Ectodermal cell (in vitro differentiated cells): ENCODE measurements around the gene USP26.
"Not testable (repeated sequence)": the region's sequence is repeated elsewhere in the genome, so short reads cannot be mapped to it uniquely, and the experiment has no call there.

Experiments used
- H3K27ac ChIP-seq: 2 replicates; pipeline ENCODE4 v1.7.0; 2013; ENCODE audit warnings: mild to moderate bottlenecking, low read depth, low read length; ENCODE audit not compliant: insufficient read depth, poor library complexity, severe bottlenecking
- H3K27me3 ChIP-seq: 2 replicates; pipeline ENCODE4 v1.7.0; 2013; ENCODE audit warnings: mild to moderate bottlenecking, low read length; ENCODE audit not compliant: insufficient read depth, control insufficient read depth, poor library complexity, severe bottlenecking
- H3K36me3 ChIP-seq: one replicate; pipeline ENCODE4 v1.7.0; 2013; ENCODE audit warnings: low read length; ENCODE audit not compliant: control insufficient read depth, insufficient read depth
- H3K4me1 ChIP-seq: one replicate; pipeline ENCODE4 v1.7.0; 2013; ENCODE audit warnings: low read length; ENCODE audit not compliant: control insufficient read depth, insufficient read depth
- H3K4me3 ChIP-seq: 2 replicates; pipeline ENCODE4 v1.7.0; 2013; ENCODE audit warnings: low read depth, low read length, control low read depth; ENCODE audit not compliant: insufficient read depth
- H3K9me3 ChIP-seq: 2 replicates; pipeline ENCODE4 v1.7.0; 2013; ENCODE audit warnings: mild to moderate bottlenecking, low read length, moderate library complexity; ENCODE audit not compliant: control insufficient read depth
- WGBS, 2 experiments: methylation state at CpG; one replicate each; pipeline ENCODE4 v1.1.7; 2013; ENCODE audit warnings: missing lambda C conversion rate in 2 of 2; 5-methylcytosine and 5-hydroxymethylcytosine counted together

Gene USP26

GRCh38 chrX:132984058-132984650 lies 112.8 kb downstream of the USP26 start:
- Histone ChIP-seq H3K4me1 (no peaks in the 10 kb centered on the region), H3K36me3 (no peaks in the 10 kb centered on the region), H3K9me3 (no peaks in the 10 kb centered on the region), H3K27ac (no peak overlapping the region), H3K4me3 (no peak overlapping the region), H3K27me3 (no peaks in the 10 kb centered on the region)
- WGBS, 2 experiments = 86% methylated on average over 5 of the region's 7 CpGs

- no peaks in the 10 kb centered on the region for H3K4me1 ChIP-seq
- H3K4me3 ChIP-seq = no peak overlapping the region
- no peaks in the 10 kb centered on the region for H3K27me3 ChIP-seq
- no peaks in the 10 kb centered on the region for H3K9me3 ChIP-seq
- no peaks in the 10 kb centered on the region for H3K36me3 ChIP-seq
- no peak overlapping the region for H3K27ac ChIP-seq
- 84 to 90% methylated on average over 2 of the region's 2 CpGs for WGBS, 2 experiments
These were observed 113.4 kb downstream of the USP26 start for GRCh38 chrX:132983496-132983895.

GRCh38 chrX:132980035-132980434 lies 116.9 kb downstream of the USP26 start:
- WGBS, 2 experiments = no CpG with 5 or more reads among the region's 2 CpGs
- not testable (repeated sequence) for H3K9me3 ChIP-seq, H3K4me3 ChIP-seq, H3K27ac ChIP-seq, H3K4me1 ChIP-seq, H3K36me3 ChIP-seq, H3K27me3 ChIP-seq
